Measurements from ENCODE around the gene CST9L. TPM values are rescaled to one million over a fixed set of nuclear protein-coding genes. Genes with fewer than 3 reads are reported as not detected.
A peak's percentile ranks its signal among the peaks of the same experiment; 100 is the strongest.

The CST9L gene
- total RNA-seq, 1 experiment from 2014 or later = not detected

DNA sequence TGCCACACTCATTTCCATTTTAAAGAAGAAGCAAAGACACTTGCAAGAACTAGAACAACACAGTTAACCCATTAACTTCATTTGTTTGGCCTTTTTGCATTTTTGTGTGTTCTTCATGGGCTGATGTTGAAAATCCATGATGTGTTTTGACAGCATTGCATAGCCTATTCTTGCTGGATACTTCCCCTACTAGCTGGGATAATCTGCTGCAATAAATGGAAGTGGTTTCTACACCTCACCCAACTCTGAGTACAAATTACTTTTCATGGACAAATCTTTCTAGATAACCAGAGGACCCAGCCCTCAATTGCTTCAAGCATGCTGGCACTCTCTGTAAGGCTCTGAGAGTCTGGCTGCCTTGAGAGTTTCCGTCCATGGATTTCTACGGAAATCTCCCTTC is 26.5 kb downstream of the CST9L start:
- Histone ChIP-seq H3K4me1 (ENCODE audit: control insufficient read depth in 1 of 2, insufficient read depth in 2 of 2, low read length in 2 of 2) (peaks cover 0 to 8% of the 10 kb centered on the region in 2 experiments; a peak in 1 of 4 replicates), H3K27ac (ENCODE audit: low read depth, low read length) (no peak overlapping the region), H4K20me1 (ENCODE audit: insufficient read depth) (no peaks in the 10 kb centered on the region), H3K9ac (ENCODE audit: low read length) (no peak overlapping the region), H3K79me2 (ENCODE audit: insufficient read depth, low read length) (no peaks in the 10 kb centered on the region), H3K9me3 (ENCODE audit: control insufficient read depth in 1 of 2, insufficient read depth in 1 of 2, low read depth in 1 of 2, low read length in 2 of 2) (no peaks in the 10 kb centered on the region), H3K36me3 (ENCODE audit: control insufficient read depth in 1 of 2, insufficient read depth in 2 of 2, low read length in 2 of 2) (no peaks in the 10 kb centered on the region), H3K4me2 (ENCODE audit: low read length) (peak overlapping the region; percentile 25; the same call in 1 of the 2 replicates), H2AFZ (ENCODE audit: low read depth, low read length, poor library complexity, severe bottlenecking) (no peak overlapping the region), H3K4me3 (replicated peaks in 1 of 2; ENCODE audit: low read depth in 1 of 2, low read length in 2 of 2) (no peak overlapping the region), H3K27me3 (ENCODE audit: insufficient read depth, low read length) (no peaks in the 10 kb centered on the region), H3K9me2 (ENCODE audit: insufficient read depth) (no peaks in the 10 kb centered on the region)
- DNase-seq (ENCODE audit: low read depth, low spot score) (no peak), ATAC-seq (no peak)
- no TSS peak for BruUV-seq (replicated peaks)
- POLR2A ChIA-PET = no interaction called here
- intact Hi-C loops (cut with micrococcal nuclease) = no loop called here
- TF ChIP-seq YY1 (IDR thresholded peaks at IDR 0.05; ENCODE audit: extremely low read depth, insufficient replicate concordance, low read depth, low read length) (no peak), TCF7L2 (IDR thresholded peaks at IDR 0.05; ENCODE audit: borderline replicate concordance, extremely low read depth, insufficient read depth, insufficient read length) (no peak), CEBPB (IDR thresholded peaks at IDR 0.05; ENCODE audit: low read depth) (no peak)
- RAD21 ChIA-PET (ENCODE audit: low non-redundant PET in 1 of 2, low total read pairs in 2 of 2, uncharacterized antibody in 2 of 2, unreplicated experiment in 2 of 2) = no interaction called here
- CTCF ChIA-PET = no interaction called here

DNA sequence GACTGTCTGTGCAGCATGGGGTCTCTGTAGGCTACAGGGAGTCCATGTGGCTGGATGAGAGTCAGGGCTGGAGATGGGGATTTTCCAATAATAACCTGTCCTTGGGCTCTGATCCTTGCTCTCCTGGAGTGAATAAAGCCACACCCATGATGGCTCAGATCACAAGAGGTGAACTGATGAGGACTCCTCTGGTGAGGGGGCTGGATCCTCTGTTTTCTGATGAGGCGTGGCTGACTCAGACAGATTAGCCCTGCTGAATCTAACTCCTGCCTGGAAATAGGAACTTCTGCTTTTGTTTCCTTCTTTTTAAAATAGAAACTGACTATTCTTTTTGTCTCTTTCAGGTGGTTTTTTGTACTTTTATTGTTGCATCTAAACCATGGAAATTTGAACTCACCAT is 27.0 kb downstream of the CST9L start:
- Histone ChIP-seq H3K9me2 (ENCODE audit: insufficient read depth) (no peaks in the 10 kb centered on the region), H3K4me2 (ENCODE audit: low read length) (peak overlapping the region; percentile 25; the same call in 1 of the 2 replicates), H3K4me3 (replicated peaks in 1 of 2; ENCODE audit: low read depth in 1 of 2, low read length in 2 of 2) (no peak overlapping the region), H3K36me3 (ENCODE audit: control insufficient read depth in 1 of 2, insufficient read depth in 2 of 2, low read length in 2 of 2) (no peaks in the 10 kb centered on the region), H2AFZ (ENCODE audit: low read depth, low read length, poor library complexity, severe bottlenecking) (no peak overlapping the region), H3K27me3 (ENCODE audit: insufficient read depth, low read length) (no peaks in the 10 kb centered on the region), H4K20me1 (ENCODE audit: insufficient read depth) (no peaks in the 10 kb centered on the region), H3K9me3 (ENCODE audit: control insufficient read depth in 1 of 2, insufficient read depth in 1 of 2, low read depth in 1 of 2, low read length in 2 of 2) (no peaks in the 10 kb centered on the region), H3K4me1 (ENCODE audit: control insufficient read depth in 1 of 2, insufficient read depth in 2 of 2, low read length in 2 of 2) (peaks cover 0 to 8% of the 10 kb centered on the region in 2 experiments; a peak in 1 of 4 replicates), H3K9ac (ENCODE audit: low read length) (no peak overlapping the region), H3K27ac (ENCODE audit: low read depth, low read length) (no peak overlapping the region), H3K79me2 (ENCODE audit: insufficient read depth, low read length) (no peaks in the 10 kb centered on the region)
- ATAC-seq = peak; percentile 46; the same call in 1 of the 2 replicates
- BruUV-seq (replicated peaks) = no TSS peak
- POLR2A ChIA-PET = no interaction called here
- RAD21 ChIA-PET (ENCODE audit: low non-redundant PET in 1 of 2, low total read pairs in 2 of 2, uncharacterized antibody in 2 of 2, unreplicated experiment in 2 of 2) = no interaction called here
- TF ChIP-seq, protein P1, sequence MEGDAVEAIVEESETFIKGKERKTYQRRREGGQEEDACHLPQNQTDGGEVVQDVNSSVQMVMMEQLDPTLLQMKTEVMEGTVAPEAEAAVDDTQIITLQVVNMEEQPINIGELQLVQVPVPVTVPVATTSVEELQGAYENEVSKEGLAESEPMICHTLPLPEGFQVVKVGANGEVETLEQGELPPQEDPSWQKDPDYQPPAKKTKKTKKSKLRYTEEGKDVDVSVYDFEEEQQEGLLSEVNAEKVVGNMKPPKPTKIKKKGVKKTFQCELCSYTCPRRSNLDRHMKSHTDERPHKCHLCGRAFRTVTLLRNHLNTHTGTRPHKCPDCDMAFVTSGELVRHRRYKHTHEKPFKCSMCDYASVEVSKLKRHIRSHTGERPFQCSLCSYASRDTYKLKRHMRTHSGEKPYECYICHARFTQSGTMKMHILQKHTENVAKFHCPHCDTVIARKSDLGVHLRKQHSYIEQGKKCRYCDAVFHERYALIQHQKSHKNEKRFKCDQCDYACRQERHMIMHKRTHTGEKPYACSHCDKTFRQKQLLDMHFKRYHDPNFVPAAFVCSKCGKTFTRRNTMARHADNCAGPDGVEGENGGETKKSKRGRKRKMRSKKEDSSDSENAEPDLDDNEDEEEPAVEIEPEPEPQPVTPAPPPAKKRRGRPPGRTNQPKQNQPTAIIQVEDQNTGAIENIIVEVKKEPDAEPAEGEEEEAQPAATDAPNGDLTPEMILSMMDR (IDR thresholded peaks at IDR 0.05 in 2 of 3, conservative IDR thresholded peaks at IDR 0.05 in 1 of 3; ENCODE audit: borderline replicate concordance in 1 of 3, insufficient read depth in 1 of 3, low read depth in 2 of 3, low read length in 2 of 3) = no peak
- TF ChIP-seq FOSL1 (IDR thresholded peaks at IDR 0.05; ENCODE audit: low read depth) (peak; percentile 26; the same call in 1 of the 2 replicates), SRF (IDR thresholded peaks at IDR 0.05; ENCODE audit: low read depth) (no peak)
- CTCF ChIA-PET = no interaction called here
- intact Hi-C loops (cut with micrococcal nuclease) = no loop called here
- DNase-seq (ENCODE audit: low read depth, low spot score) = no peak
